GM21825 (cell line): ENCODE data around the gene CHST13.
A peak's percentile ranks its signal among the peaks of the same experiment; 100 is the strongest.

ENCODE experiments used
- ATAC-seq: cut with Tn5 transposase; IDR thresholded peaks from one replicate; pipeline ENCODE4 v1.9.1; 2021; ENCODE audit warnings: mild to moderate bottlenecking, moderate library complexity; ENCODE audit not compliant: unreplicated experiment

The CHST13 gene, protein sequence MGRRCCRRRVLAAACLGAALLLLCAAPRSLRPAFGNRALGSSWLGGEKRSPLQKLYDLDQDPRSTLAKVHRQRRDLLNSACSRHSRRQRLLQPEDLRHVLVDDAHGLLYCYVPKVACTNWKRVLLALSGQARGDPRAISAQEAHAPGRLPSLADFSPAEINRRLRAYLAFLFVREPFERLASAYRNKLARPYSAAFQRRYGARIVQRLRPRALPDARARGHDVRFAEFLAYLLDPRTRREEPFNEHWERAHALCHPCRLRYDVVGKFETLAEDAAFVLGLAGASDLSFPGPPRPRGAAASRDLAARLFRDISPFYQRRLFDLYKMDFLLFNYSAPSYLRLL

DNA sequence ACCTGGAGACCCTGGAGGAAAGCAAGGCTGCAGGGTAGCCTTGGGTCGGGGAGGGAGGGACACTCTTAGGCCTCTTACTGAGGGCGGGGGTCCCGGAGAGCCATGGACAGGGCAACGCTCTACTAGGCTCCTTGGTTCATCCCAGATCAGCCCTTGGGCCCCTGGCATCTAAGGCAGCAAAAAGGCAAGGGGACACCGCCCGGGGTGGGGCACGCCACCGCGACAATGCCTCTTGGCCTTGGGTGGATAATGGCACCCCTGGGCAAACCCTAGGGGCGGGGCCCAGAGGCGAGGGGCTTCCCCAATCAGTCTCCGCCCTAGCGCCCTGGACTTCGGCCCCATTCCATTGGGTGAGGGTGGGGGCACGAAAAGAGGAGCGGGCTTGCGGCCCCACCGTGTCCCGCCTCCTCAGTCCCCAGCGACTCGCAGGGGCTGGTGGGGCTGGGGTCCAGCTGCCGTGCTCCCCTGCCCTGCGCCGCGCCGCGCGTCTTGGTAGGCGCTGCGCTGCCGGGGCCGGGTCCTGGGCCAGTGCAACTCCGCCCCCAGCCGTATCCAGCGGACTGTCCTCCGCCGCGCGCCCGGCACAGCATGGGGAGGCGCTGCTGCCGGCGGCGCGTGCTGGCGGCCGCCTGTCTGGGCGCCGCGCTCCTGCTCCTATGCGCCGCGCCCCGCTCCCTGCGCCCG, at the start of gene CHST13:
CHST13 (plus strand) TSS at position 411 of the 684 bp plus-strand sequence; CDS start at position 589, 178 bp downstream.
- ATAC-seq = no peak

DNA sequence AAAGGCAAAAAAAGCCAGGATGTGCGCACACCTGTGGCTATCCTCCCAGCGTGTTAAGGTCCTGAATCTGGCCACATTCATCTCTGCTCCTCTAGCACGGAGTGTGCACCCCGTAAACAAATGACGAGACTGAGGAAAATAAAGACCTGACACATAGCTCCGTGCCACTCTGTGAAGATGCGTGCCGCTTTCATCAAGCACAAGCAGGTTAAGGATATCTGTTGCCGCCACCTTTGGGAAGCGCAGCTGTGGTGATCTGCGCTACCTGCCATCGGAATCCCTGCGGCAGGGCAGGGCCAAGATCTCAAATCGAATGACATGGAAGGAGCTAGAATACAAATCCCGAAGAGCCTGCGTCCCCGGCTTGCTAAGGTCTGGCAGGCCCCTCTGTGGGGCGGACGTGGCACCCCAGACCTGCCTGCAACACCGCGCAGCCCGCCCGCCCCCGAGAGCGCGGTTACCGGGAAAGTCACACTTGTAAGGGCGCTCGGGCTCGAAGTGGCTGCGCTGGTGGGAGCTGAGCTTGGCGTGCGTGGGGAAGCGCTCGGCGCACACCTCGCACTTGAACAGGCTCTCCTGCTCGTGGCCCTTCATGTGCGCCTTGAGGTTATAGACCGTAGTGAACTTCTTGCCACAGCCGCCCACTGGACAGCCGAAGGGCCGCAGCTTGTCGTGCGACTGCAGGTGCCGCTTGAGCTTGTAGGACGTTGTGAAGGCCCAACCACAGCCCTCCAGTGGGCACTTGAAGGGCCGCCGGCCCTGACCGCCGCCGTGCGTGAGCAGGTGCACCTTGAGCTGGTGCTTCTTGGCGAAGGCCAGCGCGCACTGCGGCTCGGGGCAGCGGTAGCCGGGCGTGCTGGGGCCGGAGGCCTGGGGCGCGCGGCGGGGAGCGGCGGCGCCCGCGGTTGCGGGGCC, 49.2 kb upstream of the CHST13 start:
- peak; percentile 17 for ATAC-seq

DNA sequence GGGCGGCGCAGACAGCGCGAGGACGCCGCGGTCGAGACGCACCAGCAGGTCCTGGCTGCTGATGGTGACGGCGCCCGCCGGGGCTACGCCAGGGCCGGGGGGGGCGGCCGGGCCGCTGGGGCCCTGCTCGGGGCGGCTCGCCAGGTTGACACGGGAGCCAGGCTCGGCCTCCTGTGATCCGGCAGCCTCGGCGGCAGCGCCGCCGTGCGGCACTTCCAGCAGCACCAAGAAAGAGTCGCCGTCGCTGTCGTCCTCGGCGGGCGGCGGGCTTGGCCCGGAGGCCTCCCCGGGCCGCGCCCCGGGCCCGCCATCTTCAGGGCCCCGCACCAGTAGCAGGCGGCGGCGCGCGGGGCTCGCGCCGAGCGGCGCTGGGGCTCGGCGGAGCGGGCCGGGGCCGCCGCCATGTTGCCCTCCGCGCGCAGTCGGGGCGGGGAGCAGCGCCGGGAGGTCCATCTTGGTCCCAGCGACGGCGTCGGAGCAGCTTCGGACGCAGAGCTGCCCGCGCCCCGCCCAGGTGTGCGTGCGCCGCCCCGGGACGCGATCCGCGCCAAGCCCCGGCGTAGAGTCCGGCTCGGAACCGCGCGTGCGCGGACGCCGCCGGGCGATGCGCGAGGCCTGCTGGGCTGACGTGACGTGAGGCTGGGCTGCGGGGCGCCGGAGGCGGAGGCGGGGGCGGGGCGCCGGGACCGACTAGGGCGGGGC, 48.4 kb upstream of the CHST13 start, which contains the start of gene ZXDC:
ZXDC (minus strand) TSS at position 479 of the 702 bp plus-strand sequence; CDS start at position 453, 26 bp downstream.
- peak; percentile 84 for ATAC-seq

DNA sequence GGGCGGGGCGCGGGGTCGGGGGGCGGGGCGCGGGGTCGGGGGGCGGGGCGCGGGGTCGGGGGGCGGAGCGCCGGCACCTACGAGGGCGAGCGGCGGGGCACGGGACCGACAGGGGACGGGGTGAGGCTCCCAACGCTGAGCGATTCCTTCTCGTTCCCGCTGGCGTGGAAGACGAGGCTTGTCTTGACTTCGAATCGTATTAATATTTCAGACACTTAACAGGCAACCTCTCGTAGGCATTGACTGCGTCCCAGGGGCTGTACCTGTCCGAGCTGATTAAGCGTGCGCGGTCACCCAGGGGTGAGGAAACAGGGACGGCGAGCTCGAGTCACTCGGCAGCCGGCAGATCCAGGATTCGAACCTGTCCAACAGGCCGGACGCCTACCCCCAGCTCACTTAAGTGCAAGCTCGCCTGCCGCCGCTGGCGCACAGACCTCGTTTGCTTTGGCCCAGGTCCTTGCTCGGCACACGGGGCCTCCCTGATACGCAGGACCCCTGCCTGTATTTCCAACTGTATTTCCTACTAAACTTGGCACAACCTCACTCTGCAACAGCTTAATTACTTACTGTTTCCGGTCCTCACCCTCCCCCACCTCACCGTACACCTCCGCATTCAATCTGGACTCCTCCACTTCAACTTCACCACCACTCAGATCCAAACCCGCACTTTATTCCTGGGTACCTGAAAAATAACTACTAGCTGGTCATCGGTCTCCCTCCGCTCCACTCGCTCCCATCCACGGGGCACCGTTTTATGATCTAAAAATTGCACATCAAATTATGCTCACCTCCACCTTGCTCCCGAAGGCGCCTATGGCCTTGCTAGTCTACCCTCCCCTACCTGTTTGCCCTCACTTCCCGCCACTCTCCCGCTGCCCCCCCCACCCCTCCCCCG, 47.5 kb upstream of the CHST13 start:
- ATAC-seq = peak; percentile 26

DNA sequence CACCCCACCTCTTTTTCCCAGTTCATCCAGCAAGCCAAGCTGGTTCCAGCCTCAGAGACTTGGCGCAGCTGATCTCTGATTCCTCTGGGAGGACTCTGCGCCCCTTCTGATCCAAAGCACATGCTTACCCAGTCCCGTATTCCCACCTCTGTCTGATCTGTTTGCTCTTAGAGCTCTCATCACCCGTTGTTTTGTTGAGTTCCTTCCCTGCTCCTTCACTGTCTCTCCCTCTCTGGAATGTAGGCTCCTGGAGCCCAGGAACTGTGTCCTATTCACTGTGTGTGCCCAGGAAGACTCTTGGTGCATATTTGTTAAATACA, 46.9 kb upstream of the CHST13 start:
- no peak for ATAC-seq

DNA sequence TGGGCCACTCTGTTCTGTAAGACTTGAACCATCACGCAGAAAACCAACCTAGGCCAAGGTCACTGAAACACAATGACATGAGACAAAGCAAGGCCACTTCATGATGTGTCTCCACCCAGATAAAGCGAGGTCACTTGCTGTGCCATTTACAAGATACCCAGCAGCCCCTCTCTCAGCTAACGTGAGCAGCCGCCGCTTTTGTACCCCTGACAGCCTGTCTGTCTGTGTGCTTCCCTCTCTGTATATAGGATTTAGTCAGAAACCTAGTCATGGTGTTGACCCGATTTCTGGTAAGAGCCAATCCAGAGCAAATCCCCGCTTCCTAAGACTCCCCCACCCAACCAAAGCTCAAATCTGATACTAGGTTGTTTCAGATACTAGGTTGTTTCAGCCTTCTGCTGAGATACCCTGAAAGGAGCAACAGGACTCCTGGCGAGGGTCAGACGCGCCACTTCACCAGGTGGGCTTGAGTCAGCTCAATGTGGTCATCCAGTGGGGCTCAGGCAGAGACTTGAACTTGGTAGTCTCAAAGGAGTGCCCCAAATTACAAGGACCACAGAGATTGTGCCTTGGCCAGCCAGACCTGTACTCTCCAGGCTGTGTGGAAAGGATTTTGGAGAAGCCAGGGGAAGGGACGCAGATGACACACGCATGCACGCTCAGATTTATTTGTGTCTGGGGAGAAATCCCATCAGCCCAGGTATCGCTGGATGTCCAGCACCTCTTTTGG, 45.2 kb upstream of the CHST13 start:
- no peak for ATAC-seq

DNA sequence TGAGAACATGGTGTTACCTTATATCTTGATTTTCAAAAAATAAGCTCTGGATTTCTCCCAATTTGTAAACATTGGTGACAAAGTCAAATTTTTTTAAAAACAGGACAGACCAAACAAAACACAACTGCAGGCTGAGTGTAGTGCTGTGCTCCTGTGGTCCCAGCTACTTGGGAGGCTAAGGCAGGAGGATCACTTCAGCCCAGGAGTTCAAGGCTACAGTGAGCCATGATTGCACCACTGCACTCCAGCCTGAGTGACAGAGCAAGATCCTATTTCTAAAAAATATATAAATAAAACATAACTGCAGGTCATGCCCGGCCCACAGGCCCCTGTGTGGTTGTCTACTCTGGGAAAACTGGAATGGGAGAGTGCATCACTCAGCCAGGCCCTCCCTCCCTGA, 44.3 kb upstream of the CHST13 start:
- ATAC-seq = no peak

DNA sequence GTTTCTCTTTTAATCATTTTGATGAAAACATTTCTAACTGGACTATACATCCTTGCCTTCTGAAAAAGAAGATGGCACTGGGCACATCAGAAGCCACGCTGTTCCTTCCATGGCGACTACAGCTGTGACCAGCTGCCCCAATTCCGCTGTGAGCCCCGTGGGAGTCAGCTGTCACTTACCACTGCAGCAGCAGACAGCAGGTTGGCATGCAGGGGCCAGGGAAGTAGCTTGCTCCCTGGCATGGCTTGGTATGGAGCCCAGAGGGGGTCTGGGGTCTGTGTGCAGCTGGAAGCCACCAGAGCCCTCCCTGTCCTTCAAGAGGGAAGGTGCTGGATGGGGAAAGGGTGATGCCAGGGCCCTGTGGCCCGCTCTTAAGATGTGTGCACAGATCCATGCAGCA, 43.7 kb upstream of the CHST13 start:
- ATAC-seq = no peak

DNA sequence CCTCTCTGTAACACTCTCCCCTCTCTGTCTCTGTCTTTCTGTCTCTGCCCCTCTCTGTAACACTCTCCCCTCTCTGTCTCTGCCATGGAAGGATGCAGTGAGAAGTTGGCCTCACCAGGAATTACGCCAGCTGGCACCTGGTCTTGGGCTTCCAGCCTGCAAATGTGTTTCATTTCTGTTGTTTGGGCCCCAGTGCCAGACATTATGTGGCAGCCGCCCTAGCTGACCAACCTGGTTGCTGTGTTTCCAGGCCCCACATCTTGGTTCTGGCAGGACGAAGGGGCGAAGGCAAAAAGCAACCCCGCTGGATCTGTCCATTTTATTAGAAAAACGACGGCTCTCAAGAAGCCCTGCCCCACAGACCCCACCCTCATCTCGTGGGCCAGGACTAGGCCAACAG, 43.1 kb upstream of the CHST13 start:
- no peak for ATAC-seq

DNA sequence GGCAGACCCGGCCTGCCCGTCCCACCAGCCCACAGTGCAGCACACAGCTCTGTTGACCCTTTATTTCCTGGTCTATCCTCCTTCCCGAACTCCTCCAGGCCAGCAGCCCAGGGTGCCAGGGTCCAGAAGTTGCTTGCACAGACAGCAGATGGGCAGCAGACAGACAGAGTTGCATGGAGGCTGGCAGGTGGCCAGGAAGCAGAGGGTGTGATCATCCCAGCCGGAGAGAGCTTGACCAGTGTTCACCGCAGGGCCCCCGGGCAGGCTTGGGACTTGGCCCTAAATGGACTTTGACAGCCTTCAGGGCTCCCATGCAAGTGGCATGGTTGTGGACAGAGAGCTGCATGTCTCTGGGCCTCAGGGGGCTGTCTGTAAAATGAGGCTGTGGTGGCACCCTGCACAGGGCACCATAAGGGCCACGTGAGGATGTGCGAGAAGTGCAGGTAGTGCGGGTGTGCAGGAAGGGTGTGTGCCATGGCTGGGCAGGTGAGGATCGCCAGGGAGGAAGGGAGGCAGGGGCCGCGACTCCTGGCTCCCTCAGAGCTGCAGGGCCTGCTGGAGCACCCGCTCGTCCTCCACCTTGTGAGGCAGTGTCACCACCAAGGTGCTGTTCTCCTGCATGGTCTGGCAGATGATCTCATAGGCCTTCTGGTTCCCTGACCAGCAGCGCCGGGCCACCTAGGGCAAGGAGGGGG, 42.0 kb upstream of the CHST13 start:
- ATAC-seq = no peak

DNA sequence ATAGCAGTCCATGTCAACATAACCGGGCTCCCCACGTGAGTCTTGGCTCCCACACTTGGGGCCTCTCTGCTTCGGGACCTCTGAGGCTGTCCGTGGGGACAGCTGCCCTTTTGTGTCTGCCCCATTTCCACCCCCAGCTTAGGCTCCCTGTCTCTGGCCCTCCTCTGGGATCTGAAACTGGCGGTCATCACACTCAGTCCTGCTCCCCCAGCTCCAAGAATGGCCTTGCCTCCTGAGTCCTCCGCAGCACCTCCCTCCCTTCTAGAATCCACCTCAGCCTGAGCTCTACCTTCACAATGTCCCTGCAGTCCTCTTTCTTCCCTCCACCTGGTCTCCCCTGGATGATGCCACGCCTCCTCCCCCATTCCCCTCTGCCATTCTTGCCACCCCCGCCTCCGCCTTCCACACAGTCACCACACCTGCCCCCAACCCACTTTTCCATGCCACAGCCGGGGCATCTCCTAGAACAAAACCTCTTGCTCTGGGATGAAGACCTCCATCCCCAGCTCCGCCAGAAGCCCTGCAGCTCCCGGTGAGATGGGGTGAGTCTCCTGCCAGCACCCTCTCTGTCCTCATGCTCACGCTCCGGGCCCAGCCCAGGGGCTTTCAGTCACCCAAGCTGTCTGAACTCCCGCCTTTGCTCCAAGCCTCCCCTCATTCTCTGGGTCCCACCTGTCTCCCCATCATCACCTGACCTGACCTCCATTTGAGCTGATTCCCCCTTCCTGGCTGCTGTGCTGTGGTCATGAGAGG, 41.3 kb upstream of the CHST13 start:
- no peak for ATAC-seq

DNA sequence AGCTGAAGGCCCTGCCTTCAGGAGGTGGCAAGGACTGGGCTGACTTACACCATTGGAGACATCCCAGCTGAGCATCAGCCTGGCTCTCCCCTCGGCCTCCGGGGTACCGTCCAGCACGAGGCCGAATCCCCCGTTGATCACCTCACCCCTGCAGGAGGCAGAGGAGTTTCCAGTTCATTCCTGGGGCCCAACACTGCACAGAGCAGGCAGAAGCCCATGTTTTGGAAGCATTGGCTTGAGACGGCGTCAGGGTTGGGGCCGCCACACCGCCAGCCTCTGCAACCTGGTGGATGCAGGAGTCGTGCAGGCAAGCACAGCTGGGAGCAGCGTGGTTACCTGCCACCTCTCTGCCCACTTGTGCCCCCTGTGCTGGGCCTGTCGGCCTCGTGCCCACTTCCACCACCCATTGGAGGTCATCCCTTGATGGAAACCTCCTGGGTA, 40.6 kb upstream of the CHST13 start:
- no peak for ATAC-seq

DNA sequence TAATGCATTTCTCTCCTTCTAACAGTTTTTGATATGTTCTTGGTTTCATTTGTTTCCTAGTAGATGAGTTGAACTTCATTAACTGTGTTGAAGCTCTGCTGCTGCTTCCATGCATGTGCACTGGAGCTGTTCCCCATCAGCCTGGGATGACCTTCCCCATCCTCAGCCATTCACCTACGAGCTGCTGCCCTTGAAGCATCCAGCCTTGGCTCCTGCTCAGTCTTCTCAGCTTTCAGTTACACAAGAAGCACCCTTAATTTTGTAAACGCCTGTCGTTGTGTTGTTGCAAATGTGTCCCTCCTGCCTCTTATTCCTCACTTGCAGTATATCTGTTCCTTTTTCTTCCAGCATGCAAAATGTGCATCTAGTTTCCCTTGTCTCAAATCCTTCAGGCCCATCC, 39.8 kb upstream of the CHST13 start:
- no peak for ATAC-seq

DNA sequence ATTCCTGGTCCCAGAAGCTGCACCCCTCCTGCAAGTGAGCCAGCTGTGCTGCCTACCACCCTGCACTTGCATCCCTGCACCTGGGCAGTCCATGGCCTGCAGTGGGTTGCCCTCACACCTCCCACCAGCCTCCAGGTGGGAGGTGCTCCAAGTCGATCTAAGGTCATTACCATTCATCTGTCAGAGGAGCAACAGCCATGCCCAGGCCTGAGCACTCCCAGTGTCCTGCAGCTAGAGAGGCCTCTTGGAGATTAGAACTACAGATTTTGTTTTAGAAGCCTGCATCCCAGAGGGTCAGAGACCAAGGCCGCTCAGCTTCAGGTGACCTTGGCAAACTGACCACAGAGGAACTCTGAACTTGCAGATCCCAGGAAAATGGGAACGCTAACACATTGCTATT, 39.3 kb upstream of the CHST13 start:
- no peak for ATAC-seq

DNA sequence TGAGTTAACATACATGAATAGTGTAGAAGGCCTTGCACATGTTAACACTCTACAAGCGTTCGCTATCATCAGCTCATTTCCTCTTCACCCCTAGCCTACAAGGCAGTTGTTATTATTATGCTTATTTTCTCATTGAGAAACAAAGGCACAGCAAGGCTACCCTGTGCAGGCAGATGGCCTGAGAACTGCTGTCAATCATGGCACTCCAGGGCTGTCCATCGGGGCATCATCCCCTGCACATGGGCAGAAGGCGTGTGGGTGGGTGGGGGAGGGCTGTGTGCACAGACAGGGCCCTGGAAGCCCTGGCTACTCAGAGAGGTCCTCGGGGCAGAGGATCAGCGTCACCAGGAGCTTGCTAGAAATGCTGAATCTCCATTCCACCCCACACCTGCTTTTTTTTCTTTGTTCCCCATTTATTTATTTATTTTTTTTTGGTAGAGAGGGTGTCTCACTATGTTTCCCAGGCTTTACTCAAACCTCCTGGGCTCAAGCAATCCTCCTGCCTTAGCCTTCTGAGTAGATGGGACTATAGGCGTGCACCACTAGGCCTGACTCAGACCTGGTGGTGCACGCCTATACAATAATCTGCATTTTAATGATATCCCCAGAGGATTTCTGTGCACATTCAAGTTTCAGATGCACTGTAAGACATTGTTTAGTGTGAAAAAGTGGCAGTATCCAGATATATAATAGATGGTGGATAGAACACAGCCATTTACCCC, 38.6 kb upstream of the CHST13 start:
- no peak for ATAC-seq

DNA sequence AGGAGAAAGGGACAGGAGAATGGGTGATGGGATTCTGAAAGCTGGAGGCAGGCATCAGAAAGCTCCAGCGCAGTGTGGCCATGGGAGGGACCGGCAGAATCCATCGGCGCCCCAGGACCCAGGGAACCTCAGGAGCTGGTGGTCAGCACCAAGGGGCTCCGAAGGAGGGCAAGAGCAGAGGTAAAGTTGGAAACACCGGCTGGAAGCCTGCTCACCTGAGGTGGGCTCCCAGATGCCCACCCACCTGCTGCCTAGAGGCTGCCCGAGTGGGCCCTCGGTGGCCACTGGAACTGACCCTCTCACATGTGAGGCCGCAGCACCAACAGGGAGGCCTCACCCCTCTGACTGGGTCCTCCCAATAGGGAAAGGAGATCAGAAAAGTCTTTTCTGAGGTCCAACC, 38.0 kb upstream of the CHST13 start:
- no peak for ATAC-seq

DNA sequence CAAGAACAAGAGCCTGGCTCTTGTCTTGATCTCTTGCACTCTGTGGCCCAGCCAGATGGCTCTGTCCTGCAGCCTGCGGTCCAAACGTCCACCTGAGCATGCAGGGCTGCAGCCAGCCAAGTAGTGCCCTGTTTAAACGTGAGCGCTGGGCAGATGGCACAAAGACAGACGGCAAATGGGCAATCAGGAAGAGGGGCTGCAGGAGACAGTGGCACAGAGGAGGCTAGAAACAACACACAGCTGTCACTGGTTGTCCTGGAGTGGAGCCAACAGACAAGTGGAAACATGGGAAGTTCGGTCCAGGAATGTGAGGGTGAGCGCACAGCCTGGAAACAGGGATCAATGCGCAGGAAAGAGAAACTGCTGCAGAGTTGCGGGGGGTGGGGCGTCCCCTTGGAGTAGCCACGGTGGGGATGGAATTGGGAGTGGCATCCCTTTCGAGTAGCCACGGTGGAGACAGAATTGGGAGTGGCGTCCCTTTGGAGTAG, 37.6 kb upstream of the CHST13 start:
- ATAC-seq = no peak
